RWPE2 (cell line): ENCODE results near the gene PCCA.
A peak's percentile ranks its signal among the peaks of the same experiment; 100 is the strongest.
"Not testable (repeated sequence)": the region's sequence is repeated elsewhere in the genome, so short reads cannot be mapped to it uniquely, and the experiment has no call there.

Experiments
- ATAC-seq: fragments of 200-7000 bp; cut with Tn5 transposase; 3 replicates; pipeline ENCODE4 v1.9.1; 2021; ENCODE audit warnings: low read depth
- DNase-seq: peaks from one replicate; pipeline ENCODE4 v3.0.0-alpha.2; 2020; ENCODE audit warnings: low spot score
- H3K27ac ChIP-seq: fragments of 450-650 bp; 2 replicates; pipeline ENCODE4 v1.5.1; 2017; ENCODE audit warnings: mild to moderate bottlenecking; ENCODE audit not compliant: poor library complexity, severe bottlenecking
- H3K27me3 ChIP-seq: fragments of 250-450 bp; sonication (Bioruptor Pico); 2 replicates; pipeline ENCODE4 v1.5.1; 2021; ENCODE audit warnings: mild to moderate bottlenecking, moderate library complexity; ENCODE audit not compliant: insufficient read depth, poor library complexity, severe bottlenecking
- H3K36me3 ChIP-seq: fragments of 250-450 bp; sonication (Bioruptor Pico); 2 replicates; pipeline ENCODE4 v1.5.1; 2020; ENCODE audit warnings: low read depth, mild to moderate bottlenecking, moderate library complexity
- H3K4me1 ChIP-seq: fragments of 250-450 bp; sonication (Bioruptor Pico); 2 replicates; pipeline ENCODE4 v1.5.1; 2021; ENCODE audit warnings: mild to moderate bottlenecking, moderate library complexity; ENCODE audit not compliant: insufficient read depth, poor library complexity, severe bottlenecking
- H3K4me3 ChIP-seq: fragments of 250-450 bp; sonication (Bioruptor Pico); 2 replicates; pipeline ENCODE4 v1.5.1; 2021; ENCODE audit warnings: mild to moderate bottlenecking, moderate library complexity; ENCODE audit not compliant: severe bottlenecking
- H3K9me3 ChIP-seq: fragments of 250-450 bp; sonication (Bioruptor Pico); 2 replicates; pipeline ENCODE4 v1.5.1; 2021; ENCODE audit warnings: mild to moderate bottlenecking, moderate library complexity; ENCODE audit not compliant: severe bottlenecking
- CTCF ChIP-seq: fragments of 450-650 bp; IDR thresholded peaks from one replicate; pipeline ENCODE4 v1.5.1; 2017; ENCODE audit warnings: mild to moderate bottlenecking, moderate library complexity; ENCODE audit not compliant: poor library complexity, severe bottlenecking

Gene PCCA

GRCh38 chr13:100214886-100215285, 126.0 kb downstream of the PCCA start:
- Histone ChIP-seq H3K27me3 (no peaks in the 10 kb centered on the region), H3K4me3 (no peak overlapping the region), H3K27ac (peak overlapping the region; percentile 47), H3K36me3 (no peaks in the 10 kb centered on the region), H3K9me3 (no peaks in the 10 kb centered on the region), H3K4me1 (peaks cover 46% of the 10 kb centered on the region)
- no peak for DNase-seq
- TF ChIP-seq CTCF, result no peak
- peak; percentile 82 for ATAC-seq

- no peaks in the 10 kb centered on the region for H3K4me1 ChIP-seq
- H3K36me3 ChIP-seq, result no peaks in the 10 kb centered on the region
- no peak for ATAC-seq
- DNase-seq, result no peak
- H3K9me3 ChIP-seq, result no peaks in the 10 kb centered on the region
- no peak for TF ChIP-seq CTCF
- no peak overlapping the region for H3K27ac ChIP-seq
- H3K27me3 ChIP-seq, result no peaks in the 10 kb centered on the region
- H3K4me3 ChIP-seq, result no peak overlapping the region
Measured at GRCh38 chr13:100221166-100221565, 132.3 kb downstream of the PCCA start.

- not testable (repeated sequence) for H3K36me3 ChIP-seq, DNase-seq, H3K4me3 ChIP-seq, H3K9me3 ChIP-seq, H3K27ac ChIP-seq, ATAC-seq, H3K27me3 ChIP-seq, H3K4me1 ChIP-seq
Measured at GRCh38 chr13:100223966-100224530, 135.2 kb downstream of the PCCA start.

- DNase-seq (no peak), ATAC-seq (no peak)
- no peak for TF ChIP-seq CTCF
- Histone ChIP-seq H3K27me3 (no peaks in the 10 kb centered on the region), H3K9me3 (no peaks in the 10 kb centered on the region), H3K36me3 (no peaks in the 10 kb centered on the region), H3K27ac (peak overlapping the region; percentile 10), H3K4me3 (no peak overlapping the region), H3K4me1 (peaks cover 10% of the 10 kb centered on the region)
Measured at GRCh38 chr13:100229603-100230002, 140.7 kb downstream of the PCCA start.

GRCh38 chr13:100230769-100231149, 141.9 kb downstream of the PCCA start:
- no peak for TF ChIP-seq CTCF

More at GRCh38 chr13:100230769-100231149, 141.9 kb downstream of the PCCA start:
- H3K27ac ChIP-seq, result no peak overlapping the region
- no peaks in the 10 kb centered on the region; the same call in 1 of the 2 replicates for H3K36me3 ChIP-seq
- DNase-seq (no peak), ATAC-seq (no peak)
- H3K9me3 ChIP-seq, result no peaks in the 10 kb centered on the region
- H3K27me3 ChIP-seq, result no peaks in the 10 kb centered on the region
- no peak overlapping the region for H3K4me3 ChIP-seq
- H3K4me1 ChIP-seq, result peaks cover 10% of the 10 kb centered on the region
